Transverse colon (tissue), 4 donors: Measurements from ENCODE around the gene PSORS1C1. TPM values are rescaled to one million over a fixed set of nuclear protein-coding genes. Genes with fewer than 3 reads are reported as not detected.
"Not testable (repeated sequence)": the region's sequence is repeated elsewhere in the genome, so short reads cannot be mapped to it uniquely, and the experiment has no call there.

Experiments
- DNase-seq: peaks from one replicate; pipeline ENCODE4 v3.0.0-alpha.2; 2019
- H3K27ac ChIP-seq, 4 donors: fragments of 200-600 bp; sonication (generic); 2 replicates each; pipeline ENCODE4 v1.5.1; 2016 to 2018; ENCODE audit warnings: inconsistent platforms in 4 of 4
- H3K27me3 ChIP-seq: fragments of 200-600 bp; sonication (generic); 2 replicates; pipeline ENCODE4 v1.5.1; 2017; ENCODE audit warnings: inconsistent platforms
- H3K36me3 ChIP-seq, 4 donors: fragments of 200-600 bp; sonication (generic); 2 replicates each; pipeline ENCODE4 v1.5.1; 2017 to 2019; ENCODE audit warnings: inconsistent platforms in 4 of 4
- H3K4me1 ChIP-seq, 4 donors: fragments of 200-600 bp; sonication (generic); 2 replicates each; pipeline ENCODE4 v1.5.1; 2017 to 2020; ENCODE audit warnings: inconsistent platforms in 4 of 4
- H3K4me3 ChIP-seq, 4 donors: fragments of 200-600 bp; sonication (generic); 1 replicate in 1 of 4; 2 replicates in 3 of 4; pipeline versions ENCODE4 v1.5.1 to v1.6.1; 2017 to 2019; ENCODE audit warnings: inconsistent platforms in 4 of 4
- H3K9me3 ChIP-seq, 2 donors: fragments of 200-600 bp; sonication (generic); 2 replicates each; pipeline ENCODE4 v1.5.1; 2017 to 2019; ENCODE audit warnings: inconsistent platforms in 2 of 2
- EP300 ChIP-seq: sonication (generic); formaldehyde crosslinking; IDR thresholded peaks from one replicate; pipeline ENCODE4 v1.6.1; 2017; ENCODE audit warnings: antibody characterized with exemption, low read depth
- POLR2A ChIP-seq: fragments of 450-650 bp; IDR thresholded peaks from one replicate; pipeline ENCODE4 v1.6.1; 2016; ENCODE audit warnings: antibody characterized with exemption, mild to moderate bottlenecking, moderate library complexity
- POLR2AphosphoS5 ChIP-seq, 3 donors: sonication (generic); formaldehyde crosslinking; IDR thresholded peaks; one replicate each; pipeline ENCODE4 v1.6.1; 2016; ENCODE audit warnings: antibody characterized with exemption in 3 of 3
- WGBS, 2 donors: methylation state at CpG; one replicate each; pipeline ENCODE4 v1.1.5; 2018; ENCODE audit warnings: low coverage in 1 of 2; 5-methylcytosine and 5-hydroxymethylcytosine counted together
- in situ Hi-C, 4 donors: fragments of 200-750 bp; cut with MboI; loops; one replicate each; pipeline versions ENCODE4 v1.15.0 to v1.15.1; 2017; ENCODE audit warnings: low sequenced_read_pairs in 3 of 4, low pct_ligation_motif_present in 1 of 4, low pct_unique_long_range_greater_than_20kb in 1 of 4
- intact Hi-C: fragments of 100-400 bp; cut with DNase I; formaldehyde crosslinking; loops from one replicate; pipeline ENCODE4 v1.15.1; 2023; ENCODE audit warnings: low total_unique reads
- small RNA-seq, 4 donors: library from RNA; depleted of rRNA; stranded (forward); fragments of <200 nt; gene quantifications; one replicate each; pipeline ENCODE3, GENCODE V24; 2016
- total RNA-seq, 4 donors: library from RNA; depleted of rRNA; stranded (reverse); fragments of >200 nt; gene quantifications; one replicate each; pipeline ENCODE4 v1.1.0, GENCODE V29; 2016
- TF ChIP-seq, protein P1 (sequence below), 5 experiments: fragments of 200-600 bp in 3 of 5; fragments of 450-650 bp in 2 of 5; sonication (generic) in 3 of 5; IDR thresholded peaks; 1 replicate in 2 of 5; 2 replicates in 3 of 5; pipeline ENCODE4 v1.5.1; 2016 to 2017; ENCODE audit warnings: antibody characterized with exemption in 5 of 5, inconsistent platforms in 3 of 5, mild to moderate bottlenecking in 2 of 5, moderate library complexity in 1 of 5

Gene PSORS1C1
- total RNA-seq, 4 donors from 2014 or later = 8.8 to 19.0 (median 13.4) TPM

DNA sequence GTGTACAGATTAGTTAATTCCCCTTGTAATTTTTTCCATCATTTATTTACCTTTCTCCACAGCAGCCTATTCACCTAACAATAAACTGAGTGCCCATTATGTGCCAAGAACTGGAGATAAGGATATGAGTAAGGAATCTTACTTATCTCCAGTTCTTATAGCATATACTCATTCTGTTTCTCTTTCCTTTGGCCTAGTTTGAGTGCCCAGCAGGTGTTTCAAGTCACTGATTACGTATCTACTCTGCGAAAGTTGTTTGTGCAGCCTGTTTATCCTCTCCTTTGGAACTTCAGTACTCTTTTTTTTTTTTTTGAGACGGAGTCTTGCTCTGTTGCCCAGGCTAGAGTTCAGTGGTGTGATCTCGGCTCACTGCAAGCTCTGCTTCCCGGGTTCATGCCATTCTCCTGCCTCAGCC is 73.2 kb downstream of the PSORS1C1 start:
- Histone ChIP-seq H3K4me1 (peaks cover 0 to 10% (median 7%) of the 10 kb centered on the region in 4 donors), H3K4me3 (no peak overlapping the region), H3K27ac (peak overlapping the region; percentile 86 to 93 (median 90)), H3K9me3 (no peaks in the 10 kb centered on the region), H3K36me3 (no peaks in the 10 kb centered on the region), H3K27me3 (no peaks in the 10 kb centered on the region)
- intact Hi-C loops (no loop called here), in situ Hi-C loops (no loop called here)
- TF ChIP-seq POLR2A (peak; percentile 34), EP300 (no peak), POLR2AphosphoS5 (IDR thresholded peaks at IDR 0.05) (peak in 2 of 3 donors; percentile 58 to 76)
- TF ChIP-seq, protein P1, sequence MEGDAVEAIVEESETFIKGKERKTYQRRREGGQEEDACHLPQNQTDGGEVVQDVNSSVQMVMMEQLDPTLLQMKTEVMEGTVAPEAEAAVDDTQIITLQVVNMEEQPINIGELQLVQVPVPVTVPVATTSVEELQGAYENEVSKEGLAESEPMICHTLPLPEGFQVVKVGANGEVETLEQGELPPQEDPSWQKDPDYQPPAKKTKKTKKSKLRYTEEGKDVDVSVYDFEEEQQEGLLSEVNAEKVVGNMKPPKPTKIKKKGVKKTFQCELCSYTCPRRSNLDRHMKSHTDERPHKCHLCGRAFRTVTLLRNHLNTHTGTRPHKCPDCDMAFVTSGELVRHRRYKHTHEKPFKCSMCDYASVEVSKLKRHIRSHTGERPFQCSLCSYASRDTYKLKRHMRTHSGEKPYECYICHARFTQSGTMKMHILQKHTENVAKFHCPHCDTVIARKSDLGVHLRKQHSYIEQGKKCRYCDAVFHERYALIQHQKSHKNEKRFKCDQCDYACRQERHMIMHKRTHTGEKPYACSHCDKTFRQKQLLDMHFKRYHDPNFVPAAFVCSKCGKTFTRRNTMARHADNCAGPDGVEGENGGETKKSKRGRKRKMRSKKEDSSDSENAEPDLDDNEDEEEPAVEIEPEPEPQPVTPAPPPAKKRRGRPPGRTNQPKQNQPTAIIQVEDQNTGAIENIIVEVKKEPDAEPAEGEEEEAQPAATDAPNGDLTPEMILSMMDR (IDR thresholded peaks at IDR 0.05) = no peak
- WGBS, 2 donors = 32 to 55% methylated on average over 3 to 5 of the region's 5 CpGs
- no peak for DNase-seq

DNA sequence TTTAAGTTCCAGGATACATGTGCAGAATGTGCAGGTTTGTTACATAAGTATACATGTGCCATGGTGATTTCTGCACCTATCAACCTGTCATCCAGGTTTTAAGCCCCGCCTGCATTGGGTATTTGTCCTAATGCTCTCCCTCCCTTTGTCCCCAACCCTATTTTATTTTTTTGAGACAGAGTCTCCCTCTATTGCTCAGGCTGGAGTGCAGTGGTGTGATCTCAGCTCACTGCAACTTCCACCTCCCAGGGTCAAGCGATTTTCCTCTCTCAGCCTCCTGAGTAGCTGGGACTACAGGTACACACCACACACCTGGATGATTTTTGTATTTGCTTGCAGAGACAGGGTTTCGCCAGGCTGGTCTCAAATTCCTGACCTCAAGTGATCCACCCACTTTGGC is 74.6 kb downstream of the PSORS1C1 start:
- H3K27me3 ChIP-seq, in situ Hi-C loops, intact Hi-C loops, H3K27ac ChIP-seq, H3K36me3 ChIP-seq, DNase-seq, H3K4me3 ChIP-seq, H3K9me3 ChIP-seq: not testable (repeated sequence)
- H3K4me1 ChIP-seq = peaks cover 0 to 10% (median 7%) of the 10 kb centered on the region in 4 donors
- WGBS, 2 donors = 80 to 83% methylated on average over 3 of the region's 3 CpGs

Small RNA genes within 50 kb of the gene (small RNA-seq; reads per million reads assigned to genes)
- 0 reads per million in 4 donors for gene POLR2LP1
- gene RNU6-1133P = 0 reads per million in 4 donors

Other genes starting within 250 kb of the PSORS1C1 start
- 100 to 1,000 TPM; 149 to 322 (median 230) TPM for gene DDR1, start 230.3 kb upstream of the PSORS1C1 start, total RNA-seq
- gene GTF2H4, start 206.6 kb upstream of the PSORS1C1 start, total RNA-seq = 10 to 100 TPM in 1 of 4 donors, 1 to 10 TPM in 3; 2.0 to 44.5 (median 6.8) TPM
- gene VARS2, start 200.6 kb upstream of the PSORS1C1 start, total RNA-seq = 10 to 100 TPM; 13.1 to 64.7 (median 25.8) TPM
- not detected for gene SFTA2, start 182.6 kb upstream of the PSORS1C1 start, total RNA-seq
- under 1 TPM in 2 of 4 donors, not detected in 2; 0.16 to 0.41 TPM for gene MUCL3, start 173.8 kb upstream of the PSORS1C1 start, total RNA-seq
- not detected for gene MUC21, start 131.1 kb upstream of the PSORS1C1 start, total RNA-seq
- gene MUC22, start 104.3 kb upstream of the PSORS1C1 start, total RNA-seq = not detected
- not detected for gene C6orf15, start 2.2 kb upstream of the PSORS1C1 start, total RNA-seq
- gene CDSN, start 5.6 kb downstream of the PSORS1C1 start, total RNA-seq = not detected
- gene PSORS1C2, start 24.3 kb downstream of the PSORS1C1 start, total RNA-seq = not detected
- 10 to 100 TPM; 15.0 to 44.1 (median 29.9) TPM for gene CCHCR1, start 43.0 kb downstream of the PSORS1C1 start, total RNA-seq
- 1 to 10 TPM; 1.6 to 5.2 (median 3.1) TPM for gene TCF19, start 43.8 kb downstream of the PSORS1C1 start, total RNA-seq
- 100 to 1,000 TPM in 1 of 4 donors, 10 to 100 TPM in 3; 11.5 to 434 (median 29.2) TPM for gene POU5F1, start 55.9 kb downstream of the PSORS1C1 start, total RNA-seq
- 1,000 to 10,000 TPM in 3 of 4 donors, 100 to 1,000 TPM in 1; 200 to 1,614 (median 1,271) TPM for gene HLA-C, start 157.3 kb downstream of the PSORS1C1 start, total RNA-seq
- 1,000 to 10,000 TPM in 3 of 4 donors, 100 to 1,000 TPM in 1; 915 to 3,432 (median 2,814) TPM for gene HLA-B, start 242.4 kb downstream of the PSORS1C1 start, total RNA-seq